Activated T-cell treated with anti-CD3 and anti-CD28 coated beads, Interleukin-2, amount 50 U/mL, for 72 hours (primary cell): Measurements from ENCODE around the gene DTX1. TPM values are rescaled to one million over a fixed set of nuclear protein-coding genes. Genes with fewer than 3 reads are reported as not detected.
"Not testable (repeated sequence)": the region's sequence is repeated elsewhere in the genome, so short reads cannot be mapped to it uniquely, and the experiment has no call there.

Experiments
- ATAC-seq, 2 donors: fragments of 150-1000 bp; cut with Tn5 transposase; replicated peaks in 1 of 2; 2 replicates each; pipeline ENCODE4 v1.10.0; 2021; ENCODE audit warnings: moderate library complexity in 2 of 2, mild to moderate bottlenecking in 1 of 2
- DNase-seq, 2 donors: peaks; one replicate each; pipeline ENCODE4 v3.0.0; 2021 to 2022; ENCODE audit warnings: mixed read lengths in 1 of 2
- H3K27ac Mint-ChIP-seq: one replicate; pipeline ENCODE4 v1.8.0; 2022; ENCODE audit warnings: mild to moderate bottlenecking, moderate library complexity, mixed read lengths
- H3K27me3 Mint-ChIP-seq: one replicate; pipeline ENCODE4 v1.8.0; 2022; ENCODE audit warnings: low read depth, mixed read lengths
- H3K36me3 Mint-ChIP-seq, 2 donors: one replicate each; pipeline ENCODE4 v1.8.0; 2022; ENCODE audit warnings: mixed read lengths in 2 of 2, mild to moderate bottlenecking in 1 of 2; ENCODE audit not compliant: insufficient read depth in 2 of 2
- H3K4me1 Mint-ChIP-seq: one replicate; pipeline ENCODE4 v1.8.0; 2022; ENCODE audit warnings: low read depth, mixed read lengths
- H3K4me3 Mint-ChIP-seq, 2 donors: one replicate each; pipeline ENCODE4 v1.8.0; 2022; ENCODE audit warnings: mild to moderate bottlenecking in 2 of 2, mixed read lengths in 2 of 2, moderate library complexity in 2 of 2
- H3K9me3 Mint-ChIP-seq, 2 donors: one replicate each; pipeline ENCODE4 v1.8.0; 2022; ENCODE audit warnings: mixed read lengths in 2 of 2
- total RNA-seq, 2 donors: library from RNA; stranded (reverse); gene quantifications; one replicate each; pipeline ENCODE4 v1.2.3, GENCODE V29; 2022

The DTX1 gene
- total RNA-seq, 2 donors from 2014 or later, result 17.6 to 18.0 TPM

GRCh38 chr12:113138826-113139225 is 82.3 kb downstream of the DTX1 start:
- no peak for ATAC-seq
- no peaks in the 10 kb centered on the region for H3K27me3 Mint-ChIP-seq
- no peaks in the 10 kb centered on the region for H3K9me3 Mint-ChIP-seq
- peaks cover 37% of the 10 kb centered on the region for H3K4me1 Mint-ChIP-seq
- no peaks in the 10 kb centered on the region for H3K36me3 Mint-ChIP-seq
- no peak overlapping the region for H3K4me3 Mint-ChIP-seq
- H3K27ac Mint-ChIP-seq, result no peak overlapping the region
- no peak for DNase-seq

GRCh38 chr12:113140706-113141105 is 84.2 kb downstream of the DTX1 start:
- Mint-ChIP-seq H3K4me3 (no peak overlapping the region), H3K27ac (peak overlapping the region; percentile 40), H3K36me3 (no peaks in the 10 kb centered on the region), H3K27me3 (no peaks in the 10 kb centered on the region), H3K4me1 (peaks cover 29% of the 10 kb centered on the region), H3K9me3 (no peaks in the 10 kb centered on the region)
- ATAC-seq (no peak), DNase-seq (no peak)

- H3K36me3 Mint-ChIP-seq, ATAC-seq, H3K27ac Mint-ChIP-seq, H3K9me3 Mint-ChIP-seq, DNase-seq, H3K27me3 Mint-ChIP-seq: not testable (repeated sequence)
- H3K4me1 Mint-ChIP-seq, result peaks cover 18% of the 10 kb centered on the region
- peak overlapping the region in 1 of 2 donors; percentile 4 for H3K4me3 Mint-ChIP-seq
These were observed 85.2 kb downstream of the DTX1 start for GRCh38 chr12:113141716-113142115.

GRCh38 chr12:113142173-113142885 is 85.8 kb downstream of the DTX1 start:
- no peaks in the 10 kb centered on the region for H3K9me3 Mint-ChIP-seq
- H3K4me1 Mint-ChIP-seq, result peaks cover 15% of the 10 kb centered on the region
- H3K27ac Mint-ChIP-seq, result peak overlapping the region; percentile 40
- ATAC-seq, result peak; percentile 88 to 90
- H3K36me3 Mint-ChIP-seq, result no peaks in the 10 kb centered on the region
- peaks cover 2% of the 10 kb centered on the region for H3K27me3 Mint-ChIP-seq
- peak overlapping the region in 1 of 2 donors; percentile 4 for H3K4me3 Mint-ChIP-seq
- peak; percentile 21 to 32 for DNase-seq

GRCh38 chr12:113142886-113143332 is 86.4 kb downstream of the DTX1 start:
- Mint-ChIP-seq H3K4me3 (no peak overlapping the region), H3K4me1 (peaks cover 13% of the 10 kb centered on the region), H3K27me3 (peaks cover 6% of the 10 kb centered on the region), H3K36me3 (no peaks in the 10 kb centered on the region), H3K27ac (no peak overlapping the region), H3K9me3 (no peaks in the 10 kb centered on the region)
- ATAC-seq, result no peak
- no peak for DNase-seq

GRCh38 chr12:113143959-113144358 is 87.4 kb downstream of the DTX1 start:
- Mint-ChIP-seq H3K4me1 (peaks cover 10% of the 10 kb centered on the region), H3K27me3 (peaks cover 6% of the 10 kb centered on the region), H3K9me3 (no peaks in the 10 kb centered on the region), H3K36me3 (no peaks in the 10 kb centered on the region), H3K27ac (no peak overlapping the region), H3K4me3 (no peak overlapping the region)
- no peak for ATAC-seq
- no peak for DNase-seq

GRCh38 chr12:113144806-113145205 is 88.3 kb downstream of the DTX1 start:
- H3K36me3 Mint-ChIP-seq, result no peaks in the 10 kb centered on the region
- no peak overlapping the region for H3K27ac Mint-ChIP-seq
- H3K4me3 Mint-ChIP-seq, result no peak overlapping the region
- DNase-seq, result no peak
- H3K9me3 Mint-ChIP-seq, result no peaks in the 10 kb centered on the region
- H3K27me3 Mint-ChIP-seq, result peaks cover 6% of the 10 kb centered on the region
- ATAC-seq, result no peak
- peaks cover 10% of the 10 kb centered on the region for H3K4me1 Mint-ChIP-seq

GRCh38 chr12:113145720-113146551 is 89.4 kb downstream of the DTX1 start:
- Mint-ChIP-seq H3K36me3 (no peaks in the 10 kb centered on the region), H3K27me3 (peaks cover 6% of the 10 kb centered on the region), H3K4me3 (no peak overlapping the region), H3K27ac (no peak overlapping the region), H3K4me1 (peaks cover 10% of the 10 kb centered on the region), H3K9me3 (no peaks in the 10 kb centered on the region)
- ATAC-seq (no peak), DNase-seq (no peak)

- H3K27me3 Mint-ChIP-seq, result peaks cover 9% of the 10 kb centered on the region
- ATAC-seq (no peak), DNase-seq (no peak)
- peaks cover 7% of the 10 kb centered on the region for H3K4me1 Mint-ChIP-seq
- H3K9me3 Mint-ChIP-seq, result no peaks in the 10 kb centered on the region
- H3K4me3 Mint-ChIP-seq, result no peak overlapping the region
- no peaks in the 10 kb centered on the region for H3K36me3 Mint-ChIP-seq
- H3K27ac Mint-ChIP-seq, result no peak overlapping the region
These were observed 90.5 kb downstream of the DTX1 start for GRCh38 chr12:113146999-113147398.

Other genes starting within 250 kb of the DTX1 start
- 10 to 100 TPM; 17.3 to 41.9 TPM for gene OAS1, start 149.8 kb upstream of the DTX1 start, total RNA-seq
- 10 to 100 TPM; 14.7 to 39.3 TPM for gene OAS3, start 118.3 kb upstream of the DTX1 start, total RNA-seq
- 100 to 1,000 TPM in 1 of 2 donors, 10 to 100 TPM in 1; 80.2 to 139 TPM for gene OAS2, start 78.2 kb upstream of the DTX1 start, total RNA-seq
- gene RASAL1, start 79.0 kb downstream of the DTX1 start, total RNA-seq, result 10 to 100 TPM in 1 of 2 donors, 1 to 10 TPM in 1; 6.7 to 13.4 TPM
- gene CFAP73, start 93.0 kb downstream of the DTX1 start, total RNA-seq, result 1 to 10 TPM; 2.0 to 2.1 TPM
- gene DDX54, start 128.7 kb downstream of the DTX1 start, total RNA-seq, result 10 to 100 TPM; 81.4 to 82.7 TPM
- 10 to 100 TPM; 21.3 to 25.1 TPM for gene RITA1, start 129.0 kb downstream of the DTX1 start, total RNA-seq
- 10 to 100 TPM; 74.7 to 84.0 TPM for gene TPCN1, start 164.7 kb downstream of the DTX1 start, total RNA-seq